ENCODE measurements around the gene LEKR1.

DNA sequence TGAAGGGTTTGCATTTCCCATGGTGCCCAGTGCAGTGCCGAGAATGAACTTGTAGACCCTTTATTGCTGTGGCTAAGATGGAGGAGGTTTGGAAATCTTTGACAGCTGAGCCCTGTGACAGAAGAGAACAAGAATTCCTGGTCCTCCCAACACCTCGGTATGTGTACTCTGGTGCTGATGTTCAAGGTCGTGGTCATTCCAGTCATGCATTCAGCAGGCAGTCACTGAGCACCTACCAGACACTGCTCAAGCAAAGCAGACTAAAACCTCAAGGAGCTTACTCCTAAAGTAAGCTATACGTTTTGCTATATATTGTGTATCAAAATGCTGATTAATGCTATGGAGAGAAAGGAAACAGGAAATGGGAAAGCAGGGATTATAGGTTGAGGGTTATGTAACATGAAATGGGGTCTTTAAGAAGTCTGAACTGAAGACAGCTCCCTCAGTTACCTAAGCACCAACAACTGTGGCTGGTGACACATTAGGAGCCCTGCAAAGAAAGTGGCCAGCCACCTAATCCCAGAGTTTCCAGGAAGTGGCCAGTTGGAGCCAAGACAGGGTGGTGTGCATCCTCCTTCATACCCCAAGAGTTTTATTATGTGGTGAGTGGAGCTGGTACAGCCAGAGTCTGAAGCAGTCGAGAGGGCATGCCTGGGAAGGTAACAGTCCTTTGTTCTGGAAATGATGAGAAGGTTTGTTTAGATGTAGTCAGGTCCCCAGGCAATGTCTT is 268.8 kb downstream of the LEKR1 start:
- TF ChIP-seq, protein P1, sequence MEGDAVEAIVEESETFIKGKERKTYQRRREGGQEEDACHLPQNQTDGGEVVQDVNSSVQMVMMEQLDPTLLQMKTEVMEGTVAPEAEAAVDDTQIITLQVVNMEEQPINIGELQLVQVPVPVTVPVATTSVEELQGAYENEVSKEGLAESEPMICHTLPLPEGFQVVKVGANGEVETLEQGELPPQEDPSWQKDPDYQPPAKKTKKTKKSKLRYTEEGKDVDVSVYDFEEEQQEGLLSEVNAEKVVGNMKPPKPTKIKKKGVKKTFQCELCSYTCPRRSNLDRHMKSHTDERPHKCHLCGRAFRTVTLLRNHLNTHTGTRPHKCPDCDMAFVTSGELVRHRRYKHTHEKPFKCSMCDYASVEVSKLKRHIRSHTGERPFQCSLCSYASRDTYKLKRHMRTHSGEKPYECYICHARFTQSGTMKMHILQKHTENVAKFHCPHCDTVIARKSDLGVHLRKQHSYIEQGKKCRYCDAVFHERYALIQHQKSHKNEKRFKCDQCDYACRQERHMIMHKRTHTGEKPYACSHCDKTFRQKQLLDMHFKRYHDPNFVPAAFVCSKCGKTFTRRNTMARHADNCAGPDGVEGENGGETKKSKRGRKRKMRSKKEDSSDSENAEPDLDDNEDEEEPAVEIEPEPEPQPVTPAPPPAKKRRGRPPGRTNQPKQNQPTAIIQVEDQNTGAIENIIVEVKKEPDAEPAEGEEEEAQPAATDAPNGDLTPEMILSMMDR (IDR thresholded peaks at IDR 0.05): no peak
- TF ChIP-seq POLR2A (IDR thresholded peaks at IDR 0.05): no peak

Data from testis (tissue), 2 donors.